ENCODE data around the gene RASA3. TPM values are rescaled to one million over a fixed set of nuclear protein-coding genes. Genes with fewer than 3 reads are reported as not detected.

The RASA3 gene
- total RNA-seq, 1 donor from 2014 or later = 12.7 TPM

DNA sequence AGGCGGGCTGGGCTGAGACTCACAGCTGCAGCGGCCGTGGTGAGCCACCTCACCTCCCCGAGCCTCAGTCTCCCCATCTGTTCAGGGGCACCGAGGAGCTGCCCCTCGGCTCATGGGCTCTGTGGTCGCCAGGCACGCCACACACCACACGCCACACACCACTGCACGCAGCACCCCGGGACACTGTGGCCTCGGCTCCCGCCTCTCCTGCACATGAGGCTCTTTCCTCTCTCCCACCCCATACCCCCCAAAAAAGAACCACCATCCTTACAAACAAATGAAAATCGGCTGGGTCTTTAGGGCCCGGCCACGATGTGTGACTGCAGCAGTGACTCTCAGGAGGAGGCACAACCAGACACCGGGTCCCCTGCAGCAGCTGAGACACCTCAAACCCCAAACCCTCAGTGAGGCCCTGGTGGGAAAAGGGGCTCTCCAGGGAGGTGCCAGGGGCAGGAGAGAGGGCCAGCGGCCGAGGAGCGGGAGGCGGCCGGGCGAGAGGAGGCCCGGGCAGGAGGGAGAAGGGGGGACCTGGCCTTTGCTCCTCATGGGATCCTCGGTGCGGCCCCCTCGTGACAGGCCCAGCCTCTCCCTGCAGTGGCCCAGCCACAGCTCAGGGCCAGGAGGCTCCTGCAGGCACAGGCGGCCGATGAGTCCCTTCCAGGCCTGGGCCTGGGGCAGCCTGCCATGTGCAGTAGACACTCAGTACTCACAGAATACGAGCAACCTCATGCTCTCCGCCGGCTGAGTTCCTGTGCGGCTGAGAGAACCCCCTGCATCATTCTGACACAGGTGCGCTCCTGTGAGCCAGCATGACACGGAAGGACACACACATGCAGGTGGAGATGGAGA is 66.3 kb downstream of the RASA3 start:
- DNase-seq (ENCODE audit: missing footprints) (peak; percentile 70), ATAC-seq (no peak)
- intact Hi-C loops (cut with DNase I) = loop anchor here (2.0 kb wide), 1 partner anchor 65 kb away; no protein-coding TSS in a partner anchor

DNA sequence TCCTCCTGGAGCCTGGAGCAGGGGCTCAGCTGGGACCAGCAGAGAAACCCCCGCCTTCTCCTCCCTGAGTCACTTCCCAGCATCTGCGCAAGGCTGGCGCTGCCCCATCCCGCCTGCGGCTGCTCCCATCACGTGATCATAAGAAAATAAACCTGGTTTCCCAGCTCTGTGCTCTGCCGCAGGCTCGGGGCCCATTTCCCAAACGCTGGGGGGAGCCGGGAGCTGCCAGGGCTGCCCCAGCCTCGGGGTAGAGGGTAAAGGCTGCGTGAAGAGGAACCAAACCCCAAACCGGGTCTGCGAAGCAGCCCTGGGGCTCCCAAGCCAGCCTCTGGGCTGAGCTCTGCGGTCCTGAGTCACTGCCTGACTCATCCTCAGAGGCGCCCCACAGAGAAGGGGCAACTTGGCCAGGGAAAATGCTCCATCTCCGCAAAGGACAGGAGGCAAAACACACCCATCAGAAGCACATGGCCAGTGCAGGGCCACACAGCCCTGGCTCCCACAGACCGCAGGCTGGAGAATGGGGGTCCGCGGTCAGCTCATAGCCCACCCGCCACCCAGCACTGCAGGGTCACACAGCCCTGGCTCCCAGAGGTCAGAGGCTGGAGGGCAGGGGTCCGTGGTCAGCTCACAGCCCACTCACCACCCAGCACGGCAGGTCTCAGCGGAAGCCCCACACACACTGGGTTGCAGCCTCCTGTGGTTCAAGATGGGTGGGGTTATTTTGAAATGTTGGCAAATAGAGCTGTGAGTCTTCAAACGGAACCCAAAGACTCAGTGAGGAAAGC is 67.1 kb downstream of the RASA3 start:
- intact Hi-C loops (cut with DNase I) = loop anchor here (2.0 kb wide), 1 partner anchor 65 kb away; no protein-coding TSS in a partner anchor
- DNase-seq (ENCODE audit: missing footprints) (peak; percentile 89), ATAC-seq (peak; percentile 87)

DNA sequence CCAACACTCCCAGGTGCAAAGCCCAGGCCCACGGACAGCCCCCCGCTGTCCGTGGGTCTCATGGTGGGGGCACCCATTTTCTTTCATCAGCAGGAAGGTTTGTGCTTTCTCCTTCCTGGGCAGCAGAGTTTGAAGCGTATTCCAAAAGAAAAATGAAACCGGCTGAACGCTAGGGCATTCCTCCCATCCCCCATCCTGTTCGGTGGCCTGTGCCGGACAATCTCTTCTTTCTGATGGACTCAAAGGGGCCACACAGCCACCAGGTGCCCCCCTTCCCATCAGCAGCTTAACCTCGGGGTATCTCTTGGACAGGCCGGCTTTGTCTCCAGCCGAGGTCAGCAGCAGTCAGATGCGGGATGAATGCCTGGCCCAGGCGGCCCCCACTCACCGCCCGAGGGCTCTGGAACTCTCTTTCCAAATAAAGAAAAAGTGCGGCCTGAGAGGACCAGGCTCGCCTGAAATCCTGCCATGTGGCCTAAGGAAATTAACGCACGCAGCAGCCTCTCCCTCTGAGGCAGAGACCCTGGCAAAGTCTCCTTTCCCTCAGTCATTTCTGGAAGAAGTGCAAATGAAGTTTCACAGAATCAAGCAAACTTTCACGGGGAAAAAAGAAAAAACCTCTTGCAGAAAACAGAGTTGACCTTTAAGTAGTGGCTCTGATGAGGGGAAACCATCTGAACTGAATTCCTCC is 67.8 kb downstream of the RASA3 start:
- ATAC-seq (peak; percentile 18), DNase-seq (ENCODE audit: missing footprints) (peak; percentile 74)
- intact Hi-C loops (cut with DNase I) = loop anchor here (2.0 kb wide), 1 partner anchor 66 kb away; no protein-coding TSS in a partner anchor

DNA sequence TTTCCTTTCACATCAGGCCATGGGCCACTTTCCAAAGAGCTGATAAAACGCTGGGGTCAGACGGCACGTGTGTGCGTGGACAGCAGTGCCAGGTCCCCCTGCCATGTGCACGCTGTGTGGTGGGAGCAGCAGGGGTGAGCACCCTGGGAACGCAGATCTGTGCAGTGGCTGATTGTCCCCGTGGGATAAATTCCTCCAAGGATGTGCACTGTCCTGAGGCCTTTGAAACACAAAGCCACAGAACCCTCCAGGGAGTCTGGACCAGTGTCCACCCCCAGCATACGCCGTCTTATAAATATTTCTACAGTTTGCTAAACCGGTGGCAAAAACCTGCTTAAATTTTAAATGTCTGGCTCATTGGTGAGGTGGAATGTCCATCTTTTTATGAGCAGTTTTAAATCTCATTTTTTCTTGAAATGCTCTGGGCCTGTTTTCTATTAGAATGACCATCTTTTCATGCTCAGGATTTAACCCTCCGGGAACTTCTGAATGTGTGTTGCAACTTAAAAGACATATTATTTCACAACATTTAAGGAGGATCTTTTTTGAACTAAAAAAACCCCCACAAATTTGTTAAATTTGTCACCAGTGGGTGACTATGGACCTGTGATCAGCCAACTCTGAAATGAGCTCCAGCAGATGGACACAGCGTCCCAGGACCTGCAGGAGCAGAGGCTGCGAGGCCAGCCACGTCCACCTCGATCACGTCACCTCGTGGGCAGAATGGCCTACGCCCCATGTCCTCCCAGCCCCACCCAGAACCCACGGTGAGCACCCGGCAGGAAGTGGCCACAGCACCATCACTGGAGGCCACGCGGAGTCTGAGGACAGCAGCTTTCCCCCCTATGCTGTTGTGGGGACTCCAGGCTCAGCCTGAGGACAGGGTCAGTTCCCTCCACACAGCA is 68.6 kb downstream of the RASA3 start:
- intact Hi-C loops (cut with DNase I) = loop anchor here (2.0 kb wide), 1 partner anchor 67 kb away; no protein-coding TSS in a partner anchor
- DNase-seq (ENCODE audit: missing footprints) = peak; percentile 90
- ATAC-seq = peak; percentile 24

DNA sequence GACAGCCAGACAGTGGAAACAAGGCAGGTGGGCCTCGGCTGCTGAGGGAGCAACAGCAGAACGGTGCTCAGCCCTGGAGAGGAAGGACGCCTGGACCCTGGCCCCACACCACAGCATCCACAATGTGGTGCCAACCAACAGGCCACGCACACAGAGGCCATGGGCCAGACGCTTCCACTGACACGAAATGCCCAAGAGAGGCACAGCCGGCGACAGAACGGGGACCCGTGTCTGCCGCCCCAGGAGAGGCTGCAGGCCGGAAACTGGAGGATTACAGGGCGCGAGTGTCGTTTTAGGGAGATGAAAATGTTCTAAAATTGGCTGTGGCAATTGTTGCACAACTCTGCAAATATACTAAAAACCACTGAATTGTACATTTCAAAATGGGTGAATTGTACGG is 69.7 kb downstream of the RASA3 start:
- intact Hi-C loops (cut with DNase I) = no loop called here
- ATAC-seq = no peak
- DNase-seq (ENCODE audit: missing footprints) = peak; percentile 59

DNA sequence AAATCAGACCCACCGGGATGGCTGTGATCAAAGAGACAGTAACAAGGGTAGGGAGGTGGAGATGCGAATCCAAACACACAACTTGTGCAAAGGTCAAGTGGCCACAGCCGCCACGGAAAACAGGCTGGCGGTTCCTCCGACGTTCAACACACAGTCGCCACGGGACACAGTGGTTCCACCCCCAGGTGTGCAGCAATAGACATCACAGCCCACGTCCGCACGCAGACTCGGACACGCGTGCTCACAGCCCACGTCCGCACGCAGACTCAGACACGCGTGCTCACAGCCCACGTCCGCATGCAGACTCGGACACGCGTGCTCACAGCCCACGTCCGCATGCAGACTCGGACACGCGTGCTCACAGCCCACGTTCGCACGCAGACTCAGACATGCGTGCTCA is 70.1 kb downstream of the RASA3 start:
- DNase-seq (ENCODE audit: missing footprints) (peak; percentile 54), ATAC-seq (no peak)
- intact Hi-C loops (cut with DNase I) = no loop called here

- ATAC-seq = no peak
- intact Hi-C loops (cut with DNase I) = no loop called here
- no peak for DNase-seq (ENCODE audit: missing footprints)
Observed at GRCh38 chr13:114061744-114062143, 70.7 kb downstream of the RASA3 start.

DNA sequence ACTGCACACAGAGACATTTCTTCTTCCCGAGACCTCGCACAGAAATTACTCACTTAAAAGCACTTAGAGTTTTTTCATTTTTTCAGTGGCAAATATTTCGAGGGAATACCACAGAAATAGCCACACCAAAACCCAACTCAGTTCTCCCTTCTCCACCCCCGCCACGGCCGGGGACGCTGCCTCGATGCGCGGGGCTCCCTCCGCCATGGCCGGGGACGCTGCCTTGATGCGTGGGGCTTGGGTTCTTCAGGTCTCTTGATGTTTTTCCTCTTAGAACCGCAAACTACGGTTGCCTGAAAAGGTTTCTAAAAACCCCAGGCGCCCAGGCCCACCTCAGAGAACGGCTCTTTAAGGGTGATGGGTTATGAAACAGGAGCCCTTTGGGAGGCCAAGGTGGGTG is 71.4 kb downstream of the RASA3 start:
- ATAC-seq (no peak), DNase-seq (ENCODE audit: missing footprints) (no peak)
- intact Hi-C loops (cut with DNase I) = no loop called here

DNA sequence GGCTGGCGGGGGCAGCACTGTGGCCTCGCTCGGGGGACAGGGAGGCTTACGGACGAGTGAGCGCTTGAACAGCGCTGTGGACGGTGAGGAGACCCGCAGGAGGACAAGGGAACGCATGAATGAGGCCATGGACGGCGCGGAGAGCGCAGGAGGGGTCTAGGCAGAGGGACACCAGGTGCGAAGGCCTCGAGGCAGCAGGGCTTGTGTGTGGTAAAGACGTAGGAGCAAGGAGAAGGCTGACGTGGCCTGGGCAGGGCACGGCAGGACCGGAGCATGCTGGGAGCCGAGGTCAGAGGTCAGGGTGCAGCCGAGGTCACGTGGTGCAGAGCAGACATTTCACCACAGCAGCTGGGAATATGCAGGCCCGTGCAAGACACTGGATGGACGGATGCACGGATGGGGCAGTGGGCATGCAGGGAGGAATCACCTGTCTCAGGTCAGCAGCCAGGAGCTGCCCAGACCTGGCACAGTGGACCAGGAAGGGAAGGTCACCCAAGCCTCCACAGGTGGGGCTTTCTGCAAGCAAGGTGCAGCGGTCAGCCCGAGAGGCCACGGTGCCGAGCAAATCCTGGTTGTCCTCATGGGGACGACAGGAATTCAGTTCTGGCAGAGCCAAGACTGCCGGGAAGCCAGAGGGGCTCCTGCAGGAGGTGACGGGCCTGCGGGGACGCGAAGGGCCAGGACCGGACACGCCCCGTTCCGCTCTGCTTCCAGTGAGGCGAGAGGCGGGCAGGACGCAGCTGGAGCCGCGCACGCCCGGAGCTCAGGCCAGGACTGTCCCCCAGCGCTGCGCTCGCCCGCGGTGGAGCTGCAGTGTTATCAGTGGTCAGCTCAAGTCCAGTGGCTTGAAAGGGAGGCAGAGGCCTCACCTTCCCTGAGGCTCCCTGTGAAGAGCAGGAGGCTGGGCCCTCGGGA is 72.2 kb downstream of the RASA3 start:
- intact Hi-C loops (cut with DNase I) = no loop called here
- ATAC-seq (peak; percentile 37), DNase-seq (ENCODE audit: missing footprints) (peak; percentile 76)

- ATAC-seq = no peak
- DNase-seq (ENCODE audit: missing footprints) = peak; percentile 73
- intact Hi-C loops (cut with DNase I) = no loop called here
Observed at GRCh38 chr13:114059428-114059827, 73.0 kb downstream of the RASA3 start.

- intact Hi-C loops (cut with DNase I) = no loop called here
- DNase-seq (ENCODE audit: missing footprints) (peak; percentile 11), ATAC-seq (no peak)
Observed at GRCh38 chr13:114058051-114058867, 74.2 kb downstream of the RASA3 start.

DNA sequence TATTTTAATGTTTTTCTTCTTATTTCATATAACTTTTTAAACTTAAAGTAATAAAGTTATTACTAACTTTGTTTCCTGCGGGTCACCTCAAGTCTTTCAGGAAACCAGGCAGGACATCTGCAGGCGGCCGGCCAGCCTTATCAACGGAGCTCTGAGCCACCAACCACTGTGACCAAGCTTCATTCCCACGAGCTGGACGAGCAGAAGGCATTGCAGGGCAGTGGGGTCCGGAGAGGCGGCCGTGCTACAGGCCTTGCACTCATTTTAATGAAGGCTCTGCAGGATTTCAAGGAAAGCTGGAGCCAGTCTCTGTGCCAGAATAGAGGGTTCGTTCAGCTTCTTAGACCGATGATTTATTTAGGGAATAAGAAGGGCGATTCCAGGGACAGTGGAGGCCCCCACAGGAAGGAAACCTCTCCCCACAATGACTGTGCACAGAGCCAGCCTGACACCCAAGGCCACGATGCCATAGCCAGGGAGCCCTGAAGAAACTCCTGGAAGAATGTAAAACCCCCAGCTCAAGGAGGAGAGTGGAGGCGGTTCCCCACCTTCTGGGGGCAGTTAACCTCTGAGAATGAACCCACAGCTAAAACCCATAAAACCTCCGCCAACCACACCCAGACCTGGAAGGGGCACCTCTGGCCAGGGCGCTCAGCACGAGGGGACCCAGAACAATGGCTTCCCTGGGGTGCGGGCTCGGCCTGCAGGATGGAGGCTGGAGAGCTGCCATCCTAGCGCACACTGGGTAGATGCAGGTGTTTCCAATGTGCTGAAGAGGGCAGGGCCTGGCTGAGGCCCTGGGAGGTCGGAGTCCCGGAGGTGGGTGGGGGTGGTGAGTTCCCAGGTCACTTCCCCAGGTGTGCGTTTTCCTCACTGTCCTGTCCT is 75.0 kb downstream of the RASA3 start:
- intact Hi-C loops (cut with DNase I) = no loop called here
- peak; percentile 50 for DNase-seq (ENCODE audit: missing footprints)
- no peak for ATAC-seq

GRCh38 chr13:114056205-114057013 is 76.0 kb downstream of the RASA3 start:
- DNase-seq (ENCODE audit: missing footprints) (no peak), ATAC-seq (no peak)
- intact Hi-C loops (cut with DNase I) = no loop called here

DNA sequence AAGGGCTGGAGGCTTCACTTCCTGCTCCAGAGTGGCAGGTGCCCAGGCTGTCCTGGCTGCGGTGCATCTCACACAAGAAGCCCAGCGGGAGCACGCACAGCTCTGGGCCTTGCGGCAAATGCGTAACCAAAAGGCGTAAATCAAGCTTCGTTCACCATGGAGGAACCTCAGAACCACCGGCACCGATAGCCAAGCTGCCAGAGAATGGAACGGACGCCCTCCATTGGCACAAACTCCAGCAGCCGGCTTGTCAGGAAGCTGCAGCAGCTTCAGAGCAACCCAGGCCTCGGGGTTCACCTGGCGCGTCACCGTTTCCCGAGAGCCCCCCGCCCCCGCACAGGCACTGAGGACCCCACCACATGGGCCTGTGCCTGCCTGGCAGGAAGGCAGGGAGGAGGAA is 76.7 kb downstream of the RASA3 start:
- ATAC-seq (no peak), DNase-seq (ENCODE audit: missing footprints) (peak; percentile 50)
- intact Hi-C loops (cut with DNase I) = no loop called here

Data from Right ventricle myocardium inferior (tissue), 1 donor.